Neural cell (in vitro differentiated cells): ENCODE measurements around the gene MYCBP2. TPM values are rescaled to one million over a fixed set of nuclear protein-coding genes. Genes with fewer than 3 reads are reported as not detected.

Experiments used
- H2AFZ ChIP-seq: fragments of 200-600, 300-800 bp; sonication (generic), shearing (Covaris generic); 2 replicates; pipeline ENCODE4 v1.6.0; 2014; ENCODE audit warnings: low read depth, mild to moderate bottlenecking, antibody characterized with exemption, low read length, moderate library complexity
- H3F3A ChIP-seq: fragments of 200-600 bp; shearing (Covaris generic); 2 replicates; pipeline ENCODE4 v1.6.1; 2016; ENCODE audit warnings: mild to moderate bottlenecking, moderate library complexity, mixed read lengths, antibody characterized with exemption, low read length; ENCODE audit not compliant: insufficient read depth, poor library complexity, severe bottlenecking
- H3K27ac ChIP-seq: fragments of 200-600, 300-800 bp; sonication (generic), shearing (Covaris generic); 2 replicates; pipeline ENCODE4 v1.5.1; 2014; ENCODE audit warnings: mild to moderate bottlenecking, low read length, moderate library complexity
- H3K27me3 ChIP-seq: fragments of 300-800, 200-600 bp; sonication (generic), shearing (Covaris generic); 2 replicates; pipeline ENCODE4 v1.6.0; 2014; ENCODE audit warnings: mild to moderate bottlenecking, low read depth, low read length, moderate library complexity; ENCODE audit not compliant: insufficient read depth
- H3K36me3 ChIP-seq: fragments of 300-800, 200-600 bp; sonication (generic), shearing (Covaris generic); 2 replicates; pipeline ENCODE4 v1.5.1; 2014; ENCODE audit warnings: mild to moderate bottlenecking, antibody characterized with exemption, low read length, moderate library complexity; ENCODE audit not compliant: insufficient read depth
- H3K4me2 ChIP-seq: fragments of 300-800, 200-600 bp; sonication (generic), shearing (Covaris generic); 2 replicates; pipeline ENCODE4 v1.6.0; 2014; ENCODE audit warnings: mild to moderate bottlenecking, low read length
- H3K4me3 ChIP-seq: fragments of 300-800, 200-600 bp; sonication (generic), shearing (Covaris generic); 2 replicates; pipeline ENCODE4 v1.5.1; 2014; ENCODE audit warnings: mild to moderate bottlenecking, low read length, moderate library complexity
- H3K79me2 ChIP-seq: fragments of 200-600 bp; shearing (Covaris generic); replicated peaks from 2 replicates; pipeline ENCODE4 v1.6.0; 2014; ENCODE audit warnings: mild to moderate bottlenecking, low read length, moderate library complexity; ENCODE audit not compliant: insufficient read depth
- H3K9ac ChIP-seq: fragments of 300-800, 200-600 bp; sonication (generic), shearing (Covaris generic); 2 replicates; pipeline ENCODE4 v1.6.1; 2016; ENCODE audit warnings: mild to moderate bottlenecking, low read length, mixed read lengths
- H3K9me2 ChIP-seq: fragments of 200-600 bp; shearing (Covaris generic); 2 replicates; pipeline ENCODE4 v1.6.1; 2016; ENCODE audit warnings: mild to moderate bottlenecking, low read length, mixed read lengths; ENCODE audit not compliant: insufficient read depth
- H3K9me3 ChIP-seq: fragments of 200-600, 300-800 bp; sonication (generic), shearing (Covaris generic); 2 replicates; pipeline ENCODE4 v1.6.1; 2016; ENCODE audit warnings: mild to moderate bottlenecking, mixed run types, low read length, moderate library complexity, mixed read lengths
- H4K20me1 ChIP-seq: fragments of 200-600 bp; shearing (Covaris generic); 2 replicates; pipeline ENCODE4 v1.6.1; 2016; ENCODE audit warnings: mild to moderate bottlenecking, mixed run types; ENCODE audit not compliant: insufficient read depth
- CTCF ChIP-seq: fragments of 450-650 bp; IDR thresholded peaks from 2 replicates; pipeline ENCODE4 v1.5.1; 2014; ENCODE audit warnings: antibody characterized with exemption, mild to moderate bottlenecking, moderate library complexity; ENCODE audit not compliant: poor library complexity, severe bottlenecking
- EP300 ChIP-seq: fragments of 450-650 bp; conservative IDR thresholded peaks from 2 replicates; pipeline ENCODE4 v1.6.1; 2014; ENCODE audit warnings: antibody characterized with exemption, mild to moderate bottlenecking, moderate library complexity; ENCODE audit not compliant: poor library complexity, severe bottlenecking
- EZH2 ChIP-seq: fragments of 200-600, 300-800 bp; shearing (Covaris generic), sonication (generic); IDR thresholded peaks from 2 replicates; pipeline ENCODE4 v1.6.1; 2014; ENCODE audit warnings: antibody characterized with exemption, low read length, borderline replicate concordance, mild to moderate bottlenecking; ENCODE audit not compliant: insufficient read depth, poor library complexity, severe bottlenecking
- MXI1 ChIP-seq: fragments of 450-650 bp; conservative IDR thresholded peaks from 2 replicates; pipeline ENCODE4 v1.6.1; 2014; ENCODE audit warnings: antibody characterized with exemption, mild to moderate bottlenecking; ENCODE audit not compliant: poor library complexity, severe bottlenecking
- POLR2AphosphoS5 ChIP-seq: IDR thresholded peaks from 2 replicates; pipeline ENCODE4 v1.6.1; 2012
- RAD21 ChIP-seq: fragments of 450-650 bp; conservative IDR thresholded peaks from 2 replicates; pipeline ENCODE4 v1.6.1; 2014; ENCODE audit warnings: antibody characterized with exemption, mild to moderate bottlenecking, moderate library complexity
- SMC3 ChIP-seq: fragments of 450-650 bp; conservative IDR thresholded peaks from 2 replicates; pipeline ENCODE4 v1.6.1; 2014; ENCODE audit warnings: antibody characterized with exemption, mild to moderate bottlenecking, moderate library complexity; ENCODE audit not compliant: poor library complexity
- TAF1 ChIP-seq: IDR thresholded peaks from 2 replicates; pipeline ENCODE4 v1.6.1; 2012; ENCODE audit warnings: low read depth
- polyA plus RNA-seq: library from polyadenylated mRNA; depleted of rRNA; stranded (reverse); fragments of >200 nt; gene quantifications from 2 replicates; pipeline ENCODE4 v1.2.3, GENCODE V29; 2014
- TF ChIP-seq, protein P1 (sequence below): IDR thresholded peaks from 2 replicates; pipeline ENCODE4 v1.6.1; 2012; ENCODE audit warnings: borderline replicate concordance

MYCBP2 gene
- polyA plus RNA-seq, 1 donor from 2014 or later: 135 TPM

DNA sequence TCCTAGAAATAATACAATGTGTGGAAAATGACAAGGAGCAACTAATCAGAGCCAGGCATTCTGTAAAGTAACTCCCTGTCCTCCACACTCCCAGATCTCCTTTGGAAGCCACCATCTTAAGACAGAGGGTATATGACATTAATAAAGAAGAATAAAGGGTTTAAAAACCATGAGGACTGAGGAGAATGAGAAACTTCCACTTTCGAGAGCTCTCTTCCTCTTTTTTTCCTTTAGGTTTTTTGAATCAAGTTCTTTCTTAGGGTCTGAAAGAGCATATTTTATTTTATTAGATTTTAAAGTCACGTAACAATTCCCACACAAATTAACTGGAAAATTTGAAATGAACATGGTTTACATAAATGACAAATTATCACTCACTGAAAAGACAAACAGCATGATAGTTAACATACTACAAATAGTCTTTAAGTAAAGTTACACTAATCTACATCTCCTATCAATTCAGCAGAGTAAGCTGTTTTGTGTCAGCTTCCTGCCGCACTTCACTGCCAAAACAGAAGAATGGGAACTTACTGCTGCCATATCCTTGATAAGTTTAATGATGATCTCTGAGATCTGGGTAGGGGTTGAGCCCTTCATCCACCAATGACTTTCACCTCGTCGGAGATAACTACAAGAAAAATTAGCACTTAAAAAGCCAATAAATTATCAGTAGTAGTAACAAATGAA, 261.3 kb downstream of the MYCBP2 start:
- Histone ChIP-seq H3K9me2 (no peaks in the 10 kb centered on the region), H3K36me3 (peaks cover 28% of the 10 kb centered on the region), H2AFZ (no peak overlapping the region), H3K27me3 (no peaks in the 10 kb centered on the region), H3K4me3 (no peak overlapping the region), H3F3A (no peaks in the 10 kb centered on the region), H4K20me1 (no peaks in the 10 kb centered on the region), H3K27ac (no peak overlapping the region), H3K79me2 (no peaks in the 10 kb centered on the region), H3K4me2 (no peak overlapping the region), H3K9ac (no peak overlapping the region), H3K9me3 (no peaks in the 10 kb centered on the region)
- TF ChIP-seq MXI1 (no peak), TAF1 (no peak), SMC3 (no peak), RAD21 (no peak), CTCF (no peak), EP300 (no peak), POLR2AphosphoS5 (no peak), EZH2 (no peak)
- TF ChIP-seq, protein P1, sequence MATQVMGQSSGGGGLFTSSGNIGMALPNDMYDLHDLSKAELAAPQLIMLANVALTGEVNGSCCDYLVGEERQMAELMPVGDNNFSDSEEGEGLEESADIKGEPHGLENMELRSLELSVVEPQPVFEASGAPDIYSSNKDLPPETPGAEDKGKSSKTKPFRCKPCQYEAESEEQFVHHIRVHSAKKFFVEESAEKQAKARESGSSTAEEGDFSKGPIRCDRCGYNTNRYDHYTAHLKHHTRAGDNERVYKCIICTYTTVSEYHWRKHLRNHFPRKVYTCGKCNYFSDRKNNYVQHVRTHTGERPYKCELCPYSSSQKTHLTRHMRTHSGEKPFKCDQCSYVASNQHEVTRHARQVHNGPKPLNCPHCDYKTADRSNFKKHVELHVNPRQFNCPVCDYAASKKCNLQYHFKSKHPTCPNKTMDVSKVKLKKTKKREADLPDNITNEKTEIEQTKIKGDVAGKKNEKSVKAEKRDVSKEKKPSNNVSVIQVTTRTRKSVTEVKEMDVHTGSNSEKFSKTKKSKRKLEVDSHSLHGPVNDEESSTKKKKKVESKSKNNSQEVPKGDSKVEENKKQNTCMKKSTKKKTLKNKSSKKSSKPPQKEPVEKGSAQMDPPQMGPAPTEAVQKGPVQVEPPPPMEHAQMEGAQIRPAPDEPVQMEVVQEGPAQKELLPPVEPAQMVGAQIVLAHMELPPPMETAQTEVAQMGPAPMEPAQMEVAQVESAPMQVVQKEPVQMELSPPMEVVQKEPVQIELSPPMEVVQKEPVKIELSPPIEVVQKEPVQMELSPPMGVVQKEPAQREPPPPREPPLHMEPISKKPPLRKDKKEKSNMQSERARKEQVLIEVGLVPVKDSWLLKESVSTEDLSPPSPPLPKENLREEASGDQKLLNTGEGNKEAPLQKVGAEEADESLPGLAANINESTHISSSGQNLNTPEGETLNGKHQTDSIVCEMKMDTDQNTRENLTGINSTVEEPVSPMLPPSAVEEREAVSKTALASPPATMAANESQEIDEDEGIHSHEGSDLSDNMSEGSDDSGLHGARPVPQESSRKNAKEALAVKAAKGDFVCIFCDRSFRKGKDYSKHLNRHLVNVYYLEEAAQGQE: no peak

DNA sequence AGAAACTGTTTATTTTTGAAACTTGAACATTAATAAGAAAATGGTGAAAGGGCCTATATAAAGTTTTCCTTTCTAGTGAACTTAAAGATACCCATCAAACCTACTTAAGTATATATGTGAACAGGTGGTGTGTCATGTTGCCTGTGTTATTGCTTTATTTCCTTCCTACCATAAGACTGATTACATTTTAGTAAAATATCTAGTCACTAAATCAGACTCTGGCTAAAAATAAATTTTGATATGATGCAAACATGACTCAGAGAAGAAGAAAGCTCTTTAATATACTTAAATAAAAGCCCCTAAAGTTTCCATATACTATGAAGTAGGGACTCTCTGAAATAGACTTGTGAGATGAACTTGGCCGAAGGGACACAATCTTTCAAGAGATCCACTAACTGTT, 264.8 kb downstream of the MYCBP2 start:
- Histone ChIP-seq H3K4me2 (no peak overlapping the region), H4K20me1 (no peaks in the 10 kb centered on the region), H3K27ac (no peak overlapping the region), H3K79me2 (no peaks in the 10 kb centered on the region), H2AFZ (no peak overlapping the region), H3K9me3 (no peaks in the 10 kb centered on the region), H3F3A (no peaks in the 10 kb centered on the region), H3K27me3 (no peaks in the 10 kb centered on the region), H3K36me3 (peaks cover 22% of the 10 kb centered on the region), H3K4me3 (no peak overlapping the region), H3K9ac (no peak overlapping the region), H3K9me2 (no peaks in the 10 kb centered on the region)
- TF ChIP-seq MXI1: no peak
- no peak for TF ChIP-seq CTCF
- TF ChIP-seq RAD21: no peak
- no peak for TF ChIP-seq SMC3
- TF ChIP-seq POLR2AphosphoS5: no peak
- no peak for TF ChIP-seq EZH2
- no peak for TF ChIP-seq TAF1
- TF ChIP-seq, protein P1: no peak
- no peak for TF ChIP-seq EP300
